ENCODE measurements around the gene SUSD1. TPM values are rescaled to one million over a fixed set of nuclear protein-coding genes. Genes with fewer than 3 reads are reported as not detected.

The SUSD1 gene
- total RNA-seq, 1 donor from 2014 or later = 33.8 TPM

GRCh38 chr9:112032743-112033142 is 142.4 kb downstream of the SUSD1 start:
- Histone ChIP-seq H3K36me3 (ENCODE audit: control insufficient read depth, insufficient read depth, low read length) (no peaks in the 10 kb centered on the region), H3K27me3 (ENCODE audit: control insufficient read depth, insufficient read depth, low read length) (no peaks in the 10 kb centered on the region), H3K4me3 (ENCODE audit: low read depth, low read length) (no peak overlapping the region)
- no peak for TF ChIP-seq CTCF (IDR thresholded peaks at IDR 0.05; ENCODE audit: insufficient read depth, low read length, poor library complexity, severe bottlenecking)
- no peak for DNase-seq (ENCODE audit: low read depth)

DNA sequence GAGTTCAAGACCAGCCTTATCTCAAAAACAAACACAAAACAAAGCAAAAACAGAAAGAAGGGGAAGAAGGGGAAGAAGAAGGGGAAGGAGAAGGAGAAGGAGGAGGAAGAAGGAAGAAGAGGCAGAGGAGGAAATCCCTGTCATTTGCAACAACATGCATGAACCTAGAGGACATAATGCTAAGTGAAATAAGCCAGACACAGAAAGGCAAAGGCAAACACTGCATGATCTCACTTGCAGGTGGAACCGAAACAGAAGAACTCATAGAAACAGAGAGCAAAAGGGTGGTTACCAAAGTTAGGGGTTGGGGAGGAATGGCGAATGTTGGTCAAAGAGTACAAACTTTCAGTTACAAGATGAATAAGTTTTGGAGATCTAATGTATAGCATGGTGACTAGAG is 143.1 kb downstream of the SUSD1 start:
- TF ChIP-seq CTCF (IDR thresholded peaks at IDR 0.05; ENCODE audit: insufficient read depth, low read length, poor library complexity, severe bottlenecking) = no peak
- Histone ChIP-seq H3K27me3 (ENCODE audit: control insufficient read depth, insufficient read depth, low read length) (no peaks in the 10 kb centered on the region), H3K4me3 (ENCODE audit: low read depth, low read length) (no peak overlapping the region), H3K36me3 (ENCODE audit: control insufficient read depth, insufficient read depth, low read length) (no peaks in the 10 kb centered on the region)
- DNase-seq (ENCODE audit: low read depth) = no peak

GRCh38 chr9:112031400-112031799 is 143.7 kb downstream of the SUSD1 start:
- no peak for TF ChIP-seq CTCF (IDR thresholded peaks at IDR 0.05; ENCODE audit: insufficient read depth, low read length, poor library complexity, severe bottlenecking)

DNA sequence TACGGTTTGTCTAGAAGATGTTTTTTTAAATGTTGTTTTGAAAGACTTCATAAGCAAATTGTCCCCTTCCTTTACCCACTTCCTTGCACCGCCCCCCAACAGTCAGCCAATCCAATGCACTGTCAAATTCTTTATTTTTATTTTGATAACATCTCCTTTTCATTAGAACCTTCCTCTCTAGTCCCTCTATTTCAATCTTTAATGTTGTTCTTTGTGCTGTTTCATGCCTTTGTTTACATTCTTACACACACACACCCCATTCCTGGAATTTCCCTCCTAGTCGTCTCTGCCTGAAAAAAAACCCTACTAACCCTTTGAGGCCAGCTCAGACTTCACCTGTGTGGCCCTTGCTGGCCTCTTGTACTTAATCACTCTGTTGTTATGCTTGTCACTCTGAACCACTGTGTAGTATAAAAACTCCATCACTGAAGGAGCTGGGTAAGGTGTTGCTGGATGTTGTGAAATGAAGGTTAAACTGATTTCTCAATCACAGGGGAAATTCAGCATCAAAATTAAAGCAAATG is 145.1 kb downstream of the SUSD1 start:
- Histone ChIP-seq H3K36me3 (ENCODE audit: control insufficient read depth, insufficient read depth, low read length) (no peaks in the 10 kb centered on the region), H3K4me3 (ENCODE audit: low read depth, low read length) (no peak overlapping the region), H3K27me3 (ENCODE audit: control insufficient read depth, insufficient read depth, low read length) (no peaks in the 10 kb centered on the region)
- peak; percentile 88 for DNase-seq (ENCODE audit: low read depth)
- TF ChIP-seq CTCF (IDR thresholded peaks at IDR 0.05; ENCODE audit: insufficient read depth, low read length, poor library complexity, severe bottlenecking) = no peak

More at GRCh38 chr9:112031400-112031799, 143.7 kb downstream of the SUSD1 start:
- Histone ChIP-seq H3K27me3 (ENCODE audit: control insufficient read depth, insufficient read depth, low read length) (no peaks in the 10 kb centered on the region), H3K36me3 (ENCODE audit: control insufficient read depth, insufficient read depth, low read length) (no peaks in the 10 kb centered on the region), H3K4me3 (ENCODE audit: low read depth, low read length) (no peak overlapping the region)
- no peak for DNase-seq (ENCODE audit: low read depth)

- no peak for DNase-seq (ENCODE audit: low read depth)
- TF ChIP-seq CTCF (IDR thresholded peaks at IDR 0.05; ENCODE audit: insufficient read depth, low read length, poor library complexity, severe bottlenecking) = no peak
- no peaks in the 10 kb centered on the region for H3K27me3 ChIP-seq (ENCODE audit: control insufficient read depth, insufficient read depth, low read length)
- H3K4me3 ChIP-seq (ENCODE audit: low read depth, low read length) = no peak overlapping the region
- H3K36me3 ChIP-seq (ENCODE audit: control insufficient read depth, insufficient read depth, low read length) = no peaks in the 10 kb centered on the region
Observed at GRCh38 chr9:112028242-112029221, 146.6 kb downstream of the SUSD1 start.
